Measurements from ENCODE around the gene STMP1. TPM values are rescaled to one million over a fixed set of nuclear protein-coding genes. Genes with fewer than 3 reads are reported as not detected.
"Not testable (repeated sequence)": the region's sequence is repeated elsewhere in the genome, so short reads cannot be mapped to it uniquely, and the experiment has no call there.

The STMP1 gene
- total RNA-seq, 4 donors from 2014 or later = 8.6 to 18.7 (median 9.7) TPM

DNA sequence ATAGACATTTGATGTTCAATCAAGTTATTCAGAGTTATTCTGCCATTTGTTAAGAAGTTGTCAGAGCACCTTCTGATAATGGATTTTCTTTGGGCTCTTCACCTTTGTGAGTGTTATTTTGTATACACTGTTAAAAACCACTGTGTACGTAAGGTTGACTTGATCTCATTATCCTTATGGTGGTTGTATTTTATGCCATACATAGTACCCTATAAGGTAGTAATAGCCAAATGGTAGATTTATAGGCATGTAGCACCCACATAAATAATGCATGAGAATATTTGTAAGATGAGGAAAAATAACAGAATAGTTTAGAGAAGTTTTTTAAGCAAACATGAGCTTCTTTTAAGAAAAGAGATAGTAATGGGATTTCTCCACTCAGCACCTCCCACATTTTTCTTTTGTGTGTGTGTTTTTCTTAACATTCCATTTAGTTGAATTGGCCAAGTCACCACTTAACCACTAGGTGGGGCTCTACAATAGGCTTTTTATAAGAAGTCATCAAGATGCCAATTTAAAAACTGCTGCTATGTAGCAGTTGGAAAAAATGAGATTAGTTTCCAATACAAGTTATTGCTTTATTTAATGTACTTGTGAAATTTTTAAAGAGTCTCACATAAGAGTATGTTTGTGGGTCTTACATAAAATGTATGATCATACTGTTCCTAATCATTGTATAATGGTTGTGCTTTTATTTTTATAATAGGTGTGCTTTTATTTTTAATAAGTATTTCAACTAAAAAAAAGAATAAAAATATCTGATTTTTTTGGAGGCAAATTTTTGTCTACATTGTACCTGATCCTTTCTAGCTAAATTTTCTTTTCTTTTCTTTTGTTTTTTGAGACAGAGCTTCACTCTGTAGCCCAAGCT lies 41.1 kb upstream of the STMP1 start:
- WGBS = 53% methylated on average over 1 of the region's 1 CpG

DNA sequence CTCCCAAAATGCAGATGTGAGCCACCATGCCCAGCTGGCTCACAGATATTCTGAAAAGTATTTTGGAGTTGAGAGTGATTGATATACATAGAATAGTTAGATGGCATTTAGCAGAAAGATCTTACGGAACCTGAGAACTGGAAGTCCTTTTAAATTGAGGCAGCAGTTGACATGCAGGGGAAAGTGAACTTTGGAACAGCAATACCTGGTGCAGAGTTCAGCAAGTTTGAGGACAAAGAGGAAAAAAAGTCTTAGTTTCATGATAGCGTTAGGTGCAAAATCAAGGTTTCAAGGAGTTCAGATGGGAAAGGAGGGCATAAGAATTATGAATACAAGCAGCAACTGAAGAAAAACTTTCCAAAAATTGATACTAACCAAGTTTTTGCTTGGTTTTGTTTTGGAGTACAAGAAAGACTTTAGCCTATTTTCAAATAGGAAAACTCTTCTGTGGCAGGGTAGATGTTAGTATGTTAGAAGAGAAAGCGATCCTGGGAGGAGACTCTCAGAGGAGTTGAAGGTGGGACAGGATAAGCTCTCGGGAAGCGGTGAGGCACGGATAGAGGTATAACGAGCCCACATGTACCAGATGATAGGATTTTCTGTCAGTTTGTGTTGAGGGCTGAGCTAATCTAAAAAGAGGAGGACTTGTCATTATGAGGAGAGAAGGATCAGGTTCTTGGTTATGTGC lies 28.0 kb upstream of the STMP1 start:
- DNase-seq (ENCODE audit: extremely low spot score) = no peak
- Histone ChIP-seq H3K4me3 (no peak overlapping the region), H3K27me3 (no peaks in the 10 kb centered on the region), H3K27ac (replicated peaks in 1 of 4) (no peak overlapping the region), H3K36me3 (peaks cover 18 to 92% (median 74%) of the 10 kb centered on the region in 4 donors), H3K4me1 (no peaks in the 10 kb centered on the region), H3K9me3 (no peaks in the 10 kb centered on the region)
- intact Hi-C loops (cut with DNase I) = no loop called here
- WGBS = 94% methylated on average over 7 of the region's 7 CpGs
- TF ChIP-seq, protein P1, sequence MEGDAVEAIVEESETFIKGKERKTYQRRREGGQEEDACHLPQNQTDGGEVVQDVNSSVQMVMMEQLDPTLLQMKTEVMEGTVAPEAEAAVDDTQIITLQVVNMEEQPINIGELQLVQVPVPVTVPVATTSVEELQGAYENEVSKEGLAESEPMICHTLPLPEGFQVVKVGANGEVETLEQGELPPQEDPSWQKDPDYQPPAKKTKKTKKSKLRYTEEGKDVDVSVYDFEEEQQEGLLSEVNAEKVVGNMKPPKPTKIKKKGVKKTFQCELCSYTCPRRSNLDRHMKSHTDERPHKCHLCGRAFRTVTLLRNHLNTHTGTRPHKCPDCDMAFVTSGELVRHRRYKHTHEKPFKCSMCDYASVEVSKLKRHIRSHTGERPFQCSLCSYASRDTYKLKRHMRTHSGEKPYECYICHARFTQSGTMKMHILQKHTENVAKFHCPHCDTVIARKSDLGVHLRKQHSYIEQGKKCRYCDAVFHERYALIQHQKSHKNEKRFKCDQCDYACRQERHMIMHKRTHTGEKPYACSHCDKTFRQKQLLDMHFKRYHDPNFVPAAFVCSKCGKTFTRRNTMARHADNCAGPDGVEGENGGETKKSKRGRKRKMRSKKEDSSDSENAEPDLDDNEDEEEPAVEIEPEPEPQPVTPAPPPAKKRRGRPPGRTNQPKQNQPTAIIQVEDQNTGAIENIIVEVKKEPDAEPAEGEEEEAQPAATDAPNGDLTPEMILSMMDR (IDR thresholded peaks at IDR 0.05) = no peak
- TF ChIP-seq POLR2A (IDR thresholded peaks at IDR 0.05; ENCODE audit: low read depth) = no peak
- no peak for TF ChIP-seq EP300 (IDR thresholded peaks at IDR 0.05)
- no peak for TF ChIP-seq POLR2AphosphoS5 (IDR thresholded peaks at IDR 0.05)

More for the DNA sequence above, 41.1 kb upstream of the STMP1 start:
- H3K36me3 ChIP-seq = peaks cover 18 to 90% (median 72%) of the 10 kb centered on the region in 4 donors
- intact Hi-C loops (cut with DNase I) = no loop called here
- no peak overlapping the region for H3K27ac ChIP-seq (replicated peaks in 1 of 4)
- no peak for DNase-seq (ENCODE audit: extremely low spot score)
- no peak overlapping the region for H3K4me3 ChIP-seq
- H3K27me3 ChIP-seq = no peaks in the 10 kb centered on the region
- no peaks in the 10 kb centered on the region for H3K9me3 ChIP-seq
- H3K4me1 ChIP-seq = peaks cover 0 to 8% (median 4%) of the 10 kb centered on the region in 4 donors
- TF ChIP-seq, protein P1 (IDR thresholded peaks at IDR 0.05) = peak; percentile 74 to 87 (median 76)
- no peak for TF ChIP-seq POLR2A (IDR thresholded peaks at IDR 0.05; ENCODE audit: low read depth)

DNA sequence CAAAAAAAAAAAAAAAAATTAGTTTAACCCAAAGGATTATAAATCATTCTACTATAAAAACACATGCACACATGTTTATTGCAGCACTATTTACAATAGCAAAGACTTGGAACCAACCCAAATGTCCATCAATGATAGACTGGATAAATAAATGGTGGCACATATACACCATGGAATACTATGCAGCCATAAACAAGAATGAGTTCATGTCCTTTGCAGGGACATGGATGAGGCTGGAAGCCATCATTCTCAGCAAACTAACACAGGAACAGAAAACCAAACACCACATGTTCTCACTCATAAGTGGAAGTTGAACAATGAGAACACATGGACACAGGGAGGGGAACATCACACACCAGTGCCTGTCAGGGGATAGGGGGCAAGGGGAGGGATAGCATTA lies 22.6 kb upstream of the STMP1 start:
- H3K4me1 ChIP-seq; H3K9me3 ChIP-seq; DNase-seq (ENCODE audit: extremely low spot score); H3K4me3 ChIP-seq; intact Hi-C loops (cut with DNase I); H3K27ac ChIP-seq (replicated peaks in 1 of 4); H3K27me3 ChIP-seq: not testable (repeated sequence)
- H3K36me3 ChIP-seq = peaks cover 7 to 91% (median 72%) of the 10 kb centered on the region in 4 donors

DNA sequence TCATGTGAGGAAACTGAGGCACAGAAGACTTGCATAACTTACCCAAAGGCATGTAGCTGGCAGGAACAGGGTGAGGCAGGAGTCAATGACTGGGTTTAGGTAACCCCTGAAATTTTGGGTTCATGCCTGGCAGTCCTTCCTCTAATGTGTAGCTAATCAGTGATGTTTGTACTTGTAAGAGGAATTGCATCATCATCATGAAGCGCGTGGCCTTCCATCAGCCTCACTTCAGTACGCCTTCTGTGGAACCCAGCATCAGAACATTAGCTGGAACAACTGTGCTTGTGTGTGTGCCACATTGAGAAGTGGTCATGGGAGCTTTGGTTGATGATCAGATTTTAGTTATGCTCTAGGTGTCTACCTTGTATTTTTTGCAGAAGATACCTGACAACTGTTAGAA lies 18.2 kb upstream of the STMP1 start:
- intact Hi-C loops (cut with DNase I) = loop anchor here (2.0 kb wide), 1 partner anchor 363 kb away; no protein-coding TSS in a partner anchor
- H3K4me3 ChIP-seq = no peak overlapping the region
- no peak for DNase-seq (ENCODE audit: extremely low spot score)
- peaks cover 11 to 92% (median 71%) of the 10 kb centered on the region in 4 donors for H3K36me3 ChIP-seq
- no peaks in the 10 kb centered on the region for H3K9me3 ChIP-seq
- TF ChIP-seq, protein P1 (IDR thresholded peaks at IDR 0.05) = no peak
- TF ChIP-seq POLR2AphosphoS5 (IDR thresholded peaks at IDR 0.05) (no peak), EP300 (IDR thresholded peaks at IDR 0.05) (no peak), POLR2A (IDR thresholded peaks at IDR 0.05; ENCODE audit: low read depth) (no peak)
- no peaks in the 10 kb centered on the region for H3K27me3 ChIP-seq
- H3K4me1 ChIP-seq = peaks cover 0 to 5% (median 4%) of the 10 kb centered on the region in 4 donors
- 91% methylated on average over 3 of the region's 3 CpGs for WGBS
- no peak overlapping the region for H3K27ac ChIP-seq (replicated peaks in 1 of 4)

DNA sequence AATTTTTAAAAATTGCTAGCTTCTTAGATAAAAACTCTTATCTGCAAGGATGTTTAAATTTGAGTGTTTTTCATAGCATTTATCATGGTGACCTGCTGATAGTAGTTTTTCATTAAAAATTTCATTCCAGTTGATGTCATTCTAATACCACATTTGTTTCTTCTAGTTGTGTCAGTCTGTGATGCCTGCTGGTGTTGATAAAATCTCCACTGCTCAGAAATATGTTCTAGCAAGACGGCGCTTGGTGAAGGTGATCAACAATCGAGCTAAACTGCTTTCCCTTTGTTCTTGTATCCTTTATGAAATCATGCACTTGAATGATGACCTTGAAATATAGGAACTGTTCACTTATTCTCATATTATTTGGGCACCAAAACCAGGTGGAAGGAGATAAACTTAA lies 17.6 kb upstream of the STMP1 start:
- no peak overlapping the region for H3K4me3 ChIP-seq
- intact Hi-C loops (cut with DNase I) = loop anchor here (2.0 kb wide), 1 partner anchor 364 kb away; no protein-coding TSS in a partner anchor
- no peaks in the 10 kb centered on the region for H3K9me3 ChIP-seq
- no peak for DNase-seq (ENCODE audit: extremely low spot score)
- TF ChIP-seq POLR2AphosphoS5 (IDR thresholded peaks at IDR 0.05) = no peak
- TF ChIP-seq, protein P1 (IDR thresholded peaks at IDR 0.05) = no peak
- TF ChIP-seq EP300 (IDR thresholded peaks at IDR 0.05) = no peak
- no peak for TF ChIP-seq POLR2A (IDR thresholded peaks at IDR 0.05; ENCODE audit: low read depth)
- 71% methylated on average over 3 of the region's 3 CpGs for WGBS
- H3K27ac ChIP-seq (replicated peaks in 1 of 4) = no peak overlapping the region
- peaks cover 9 to 92% (median 67%) of the 10 kb centered on the region in 4 donors for H3K36me3 ChIP-seq
- no peaks in the 10 kb centered on the region for H3K27me3 ChIP-seq
- H3K4me1 ChIP-seq = peaks cover 0 to 5% (median 4%) of the 10 kb centered on the region in 4 donors
